Pancreas (tissue), 10 donors: ENCODE results near the gene SERBP1. TPM values are rescaled to one million over a fixed set of nuclear protein-coding genes. Genes with fewer than 3 reads are reported as not detected.

Experiments
- ATAC-seq, 4 donors: fragments of 200-7000 bp; cut with Tn5 transposase; one replicate each; pipeline versions ENCODE4 v1.8.0 to v1.9.1; 2020; ENCODE audit warnings: mild to moderate bottlenecking in 4 of 4, moderate library complexity in 4 of 4
- DNase-seq, 6 donors: peaks; one replicate each; pipeline ENCODE4 v3.0.0-alpha.2; 2020
- FAIRE-seq: peaks from 2 replicates; lab custom pipeline; 2012; peaks lifted over from hg19 to GRCh38; lab: Jason Lieb, UNC
- H3K27ac ChIP-seq, 4 donors: fragments of 200-600 bp; sonication (generic); 1 replicate in 3 of 4; 2 replicates in 1 of 4; pipeline versions ENCODE4 v1.5.0 to v1.8.0; 2020
- H3K27me3 ChIP-seq, 4 donors: fragments of 200-600 bp; one replicate each; pipeline ENCODE4 v1.8.0; 2021
- H3K36me3 ChIP-seq, 3 donors: fragments of 200-600 bp; sonication (generic) in 1 of 3; one replicate each; pipeline versions ENCODE4 v1.5.0 to v1.8.0; 2020 to 2021
- H3K4me1 ChIP-seq, 3 donors: fragments of 200-600 bp; one replicate each; pipeline ENCODE4 v1.8.0; 2021
- H3K4me3 ChIP-seq, 4 donors: fragments of 200-600 bp; sonication (generic) in 2 of 4; one replicate each; pipeline versions ENCODE4 v1.5.0 to v1.8.0; 2020 to 2021
- H3K9me3 ChIP-seq, 4 donors: fragments of 200-600 bp; one replicate each; pipeline ENCODE4 v1.8.0; 2021
- CTCF ChIP-seq, 4 donors: fragments of 200-600 bp; sonication (generic) in 3 of 4; IDR thresholded peaks; one replicate each; pipeline versions ENCODE4 v1.5.0 to v1.8.0; 2021; ENCODE audit warnings: antibody characterized with exemption in 4 of 4
- WGBS, 2 donors: extraction: QIAGEN DNeasy Blood & Tissue Kit; methylation state at CpG; one replicate each; pipeline ENCODE4 v1.1.7; 2013; 5-methylcytosine and 5-hydroxymethylcytosine counted together
- intact Hi-C, 3 donors: fragments of 100-400 bp; cut with DNase I; formaldehyde crosslinking; loops; one replicate each; pipeline versions ENCODE4 v1.11.1 to v1.14.2; 2022
- polyA plus RNA-seq, 2 donors: library from polyadenylated mRNA; stranded (reverse); fragments of 200-250 nt; gene quantifications; one replicate each; pipeline ENCODE4 v1.2.3, GENCODE V29; 2013
- total RNA-seq, 6 donors: library from RNA; stranded (reverse); fragmentation: NEBNext Ultra II Directional in 4 of 6; extraction: Animal tissue kit (Norgen Biotek cat#: 25700) in 4 of 6; gene quantifications; one replicate each; pipeline versions ENCODE4 v1.2.1 to v1.2.4, GENCODE V29; 2021 to 2023
- donor health status: healthy with polysubstance abuse.
- donor health status: DM: no; HTN: no; CAD: no; lungs with moderate emphysema.
- donor health status: DM: no; HTN: no; CAD: no.
- donor health status: control.
- donor health status: control.
- donor health status: Bipolar disorder and iron deficiency.
- donor health status: DM: yes; HTN: yes; CAD: no.
- donor health status: DM: no; HTN: no; CAD: no.
- donor health status: DM: no; HTN: no; CAD: no.
- donor health status: DM: yes; HTN: yes; CAD: no.

The SERBP1 gene
- total and polyA plus RNA-seq, 8 donors, result 38.8 to 138 (median 87.2) TPM

GRCh38 chr1:67372136-67372535 is 58.1 kb downstream of the SERBP1 start:
- no peak overlapping the region for H3K27ac ChIP-seq
- TF ChIP-seq CTCF (IDR thresholded peaks at IDR 0.05), result no peak
- intact Hi-C loops, result no loop called here
- no peak overlapping the region for H3K4me3 ChIP-seq
- FAIRE-seq (no peak), ATAC-seq (no peak), DNase-seq (no peak)
- WGBS, 2 donors, result 76 to 81% methylated on average over 3 of the region's 3 CpGs
- H3K4me1 ChIP-seq, result no peaks in the 10 kb centered on the region
- no peaks in the 10 kb centered on the region for H3K27me3 ChIP-seq
- H3K36me3 ChIP-seq, result no peaks in the 10 kb centered on the region
- no peaks in the 10 kb centered on the region for H3K9me3 ChIP-seq

GRCh38 chr1:67371681-67372080 is 58.5 kb downstream of the SERBP1 start:
- no peaks in the 10 kb centered on the region for H3K9me3 ChIP-seq
- ATAC-seq (no peak), FAIRE-seq (no peak), DNase-seq (no peak)
- H3K4me3 ChIP-seq, result no peak overlapping the region
- H3K4me1 ChIP-seq, result no peaks in the 10 kb centered on the region
- H3K27me3 ChIP-seq, result no peaks in the 10 kb centered on the region
- 82 to 89% methylated on average over 5 of the region's 5 CpGs for WGBS, 2 donors
- no peaks in the 10 kb centered on the region for H3K36me3 ChIP-seq
- TF ChIP-seq CTCF (IDR thresholded peaks at IDR 0.05), result no peak
- no peak overlapping the region for H3K27ac ChIP-seq
- intact Hi-C loops, result no loop called here

GRCh38 chr1:67371043-67371442 is 59.2 kb downstream of the SERBP1 start:
- intact Hi-C loops, result no loop called here
- WGBS, 2 donors, result 94 to 98% methylated on average over 2 of the region's 2 CpGs
- no peak for TF ChIP-seq CTCF (IDR thresholded peaks at IDR 0.05)

GRCh38 chr1:67368046-67368514 is 62.1 kb downstream of the SERBP1 start:
- no peaks in the 10 kb centered on the region for H3K9me3 ChIP-seq
- no peaks in the 10 kb centered on the region for H3K27me3 ChIP-seq
- DNase-seq (no peak), FAIRE-seq (no peak), ATAC-seq (no peak)
- intact Hi-C loops, result no loop called here
- 69 to 76% methylated on average over 1 of the region's 1 CpG for WGBS, 2 donors
- H3K4me3 ChIP-seq, result no peak overlapping the region
- TF ChIP-seq CTCF (IDR thresholded peaks at IDR 0.05), result no peak
- no peak overlapping the region for H3K27ac ChIP-seq
- no peaks in the 10 kb centered on the region for H3K36me3 ChIP-seq
- no peaks in the 10 kb centered on the region for H3K4me1 ChIP-seq

More at GRCh38 chr1:67371043-67371442, 59.2 kb downstream of the SERBP1 start:
- ATAC-seq, result peak in 1 of 4 donors; percentile 29
- H3K9me3 ChIP-seq, result no peaks in the 10 kb centered on the region
- H3K27me3 ChIP-seq, result no peaks in the 10 kb centered on the region
- no peak overlapping the region for H3K27ac ChIP-seq
- no peak for FAIRE-seq
- H3K4me1 ChIP-seq, result no peaks in the 10 kb centered on the region
- no peak overlapping the region for H3K4me3 ChIP-seq
- DNase-seq, result no peak
- H3K36me3 ChIP-seq, result no peaks in the 10 kb centered on the region

GRCh38 chr1:67367370-67368045 is 62.7 kb downstream of the SERBP1 start:
- no peaks in the 10 kb centered on the region for H3K27me3 ChIP-seq
- no peaks in the 10 kb centered on the region for H3K36me3 ChIP-seq
- ATAC-seq, result peak in 2 of 4 donors; percentile 43 to 58
- intact Hi-C loops, result no loop called here
- no peaks in the 10 kb centered on the region for H3K4me1 ChIP-seq
- TF ChIP-seq CTCF (IDR thresholded peaks at IDR 0.05), result no peak
- peak; percentile 19 to 74 (median 51) for DNase-seq
- H3K9me3 ChIP-seq, result no peaks in the 10 kb centered on the region
- 35 to 39% methylated on average over 8 of the region's 8 CpGs for WGBS, 2 donors
- FAIRE-seq, result no peak
- no peak overlapping the region for H3K4me3 ChIP-seq
- no peak overlapping the region for H3K27ac ChIP-seq
